Measurements from ENCODE around the gene PAPPA. TPM values are rescaled to one million over a fixed set of nuclear protein-coding genes. Genes with fewer than 3 reads are reported as not detected.

Gene PAPPA
- polyA plus RNA-seq, 1 donor from 2014 or later: 0.41 TPM

DNA sequence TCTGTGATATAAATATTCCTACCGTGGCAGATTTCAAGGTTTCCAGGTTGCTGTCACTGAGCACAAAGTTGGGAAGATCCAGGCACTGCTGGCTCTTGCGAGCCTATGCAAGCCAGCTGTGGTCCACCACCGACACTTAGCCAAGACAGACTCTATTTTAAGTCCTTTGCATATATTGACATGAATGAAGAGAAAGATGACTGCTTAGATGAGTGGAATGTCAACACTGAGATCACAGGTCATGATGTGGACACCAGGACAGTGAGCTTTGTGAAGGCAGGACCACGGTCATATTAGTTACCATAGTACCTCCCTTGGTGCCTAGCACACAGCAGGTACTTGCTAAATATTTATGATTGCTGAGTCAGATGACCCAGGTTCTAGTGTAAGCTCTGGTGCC lies 217.0 kb downstream of the PAPPA start:
- Histone ChIP-seq H3K4me2 (ENCODE audit: low read length) (no peak overlapping the region), H3K9me3 (ENCODE audit: low read length) (no peaks in the 10 kb centered on the region), H4K20me1 (ENCODE audit: insufficient read depth) (no peaks in the 10 kb centered on the region), H3K27ac (ENCODE audit: low read length) (no peak overlapping the region), H3K4me3 (ENCODE audit: low read length) (no peak overlapping the region), H3F3A (ENCODE audit: insufficient read depth, low read length, poor library complexity, severe bottlenecking) (no peaks in the 10 kb centered on the region), H3K79me2 (replicated peaks; ENCODE audit: insufficient read depth, low read length) (no peaks in the 10 kb centered on the region), H3K9ac (ENCODE audit: low read length) (no peak overlapping the region), H3K9me2 (ENCODE audit: insufficient read depth, low read length) (no peaks in the 10 kb centered on the region), H3K27me3 (ENCODE audit: insufficient read depth, low read depth, low read length) (no peaks in the 10 kb centered on the region), H2AFZ (ENCODE audit: low read depth, low read length) (no peak overlapping the region), H3K36me3 (ENCODE audit: insufficient read depth, low read length) (no peaks in the 10 kb centered on the region)
- no peak for TF ChIP-seq POLR2AphosphoS5 (IDR thresholded peaks at IDR 0.05)
- TF ChIP-seq RAD21 (conservative IDR thresholded peaks at IDR 0.05): no peak
- no peak for TF ChIP-seq MXI1 (conservative IDR thresholded peaks at IDR 0.05; ENCODE audit: poor library complexity, severe bottlenecking)
- TF ChIP-seq EP300 (conservative IDR thresholded peaks at IDR 0.05; ENCODE audit: poor library complexity, severe bottlenecking): no peak
- TF ChIP-seq EZH2 (IDR thresholded peaks at IDR 0.05; ENCODE audit: borderline replicate concordance, insufficient read depth, low read length, poor library complexity, severe bottlenecking): no peak

DNA sequence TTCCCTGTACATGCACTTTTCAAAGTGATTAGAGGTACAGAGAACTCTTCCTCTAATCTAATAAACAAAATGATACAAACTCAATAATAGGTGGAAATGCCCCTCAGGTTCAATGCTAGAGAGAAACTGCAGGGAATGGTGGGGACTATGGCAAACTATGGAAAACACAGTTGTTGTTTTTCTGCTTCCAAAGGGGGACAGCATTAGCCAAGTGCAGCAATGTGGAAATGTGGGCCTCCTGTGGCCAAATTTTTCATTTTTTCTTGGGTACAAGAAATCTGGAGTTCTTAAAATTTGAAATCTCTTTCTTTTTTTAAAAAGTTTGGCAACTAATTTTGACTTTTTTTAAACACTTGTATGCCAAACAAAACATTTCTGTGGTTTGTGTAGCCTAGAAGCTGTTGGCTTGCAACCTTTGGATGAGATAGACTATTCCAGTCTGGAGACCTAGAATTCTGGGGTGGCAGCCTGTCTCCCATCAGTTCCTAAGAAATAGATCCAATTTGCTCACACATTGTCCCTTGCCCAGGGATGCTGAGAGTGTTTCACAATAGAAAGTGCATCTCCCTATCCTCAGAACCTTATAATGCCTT lies 218.6 kb downstream of the PAPPA start:
- no peaks in the 10 kb centered on the region for H3K27me3 ChIP-seq (ENCODE audit: insufficient read depth, low read depth, low read length)
- H3K27ac ChIP-seq (ENCODE audit: low read length): no peak overlapping the region
- no peaks in the 10 kb centered on the region for H3K9me2 ChIP-seq (ENCODE audit: insufficient read depth, low read length)
- H3K4me2 ChIP-seq (ENCODE audit: low read length): no peak overlapping the region
- H3K9ac ChIP-seq (ENCODE audit: low read length): no peak overlapping the region
- no peaks in the 10 kb centered on the region for H3K79me2 ChIP-seq (replicated peaks; ENCODE audit: insufficient read depth, low read length)
- no peaks in the 10 kb centered on the region for H3F3A ChIP-seq (ENCODE audit: insufficient read depth, low read length, poor library complexity, severe bottlenecking)
- no peaks in the 10 kb centered on the region for H3K9me3 ChIP-seq (ENCODE audit: low read length)
- H2AFZ ChIP-seq (ENCODE audit: low read depth, low read length): no peak overlapping the region
- H3K36me3 ChIP-seq (ENCODE audit: insufficient read depth, low read length): no peaks in the 10 kb centered on the region
- no peak overlapping the region for H3K4me3 ChIP-seq (ENCODE audit: low read length)
- H4K20me1 ChIP-seq (ENCODE audit: insufficient read depth): no peaks in the 10 kb centered on the region
- TF ChIP-seq POLR2AphosphoS5 (IDR thresholded peaks at IDR 0.05): no peak
- TF ChIP-seq, protein P1, sequence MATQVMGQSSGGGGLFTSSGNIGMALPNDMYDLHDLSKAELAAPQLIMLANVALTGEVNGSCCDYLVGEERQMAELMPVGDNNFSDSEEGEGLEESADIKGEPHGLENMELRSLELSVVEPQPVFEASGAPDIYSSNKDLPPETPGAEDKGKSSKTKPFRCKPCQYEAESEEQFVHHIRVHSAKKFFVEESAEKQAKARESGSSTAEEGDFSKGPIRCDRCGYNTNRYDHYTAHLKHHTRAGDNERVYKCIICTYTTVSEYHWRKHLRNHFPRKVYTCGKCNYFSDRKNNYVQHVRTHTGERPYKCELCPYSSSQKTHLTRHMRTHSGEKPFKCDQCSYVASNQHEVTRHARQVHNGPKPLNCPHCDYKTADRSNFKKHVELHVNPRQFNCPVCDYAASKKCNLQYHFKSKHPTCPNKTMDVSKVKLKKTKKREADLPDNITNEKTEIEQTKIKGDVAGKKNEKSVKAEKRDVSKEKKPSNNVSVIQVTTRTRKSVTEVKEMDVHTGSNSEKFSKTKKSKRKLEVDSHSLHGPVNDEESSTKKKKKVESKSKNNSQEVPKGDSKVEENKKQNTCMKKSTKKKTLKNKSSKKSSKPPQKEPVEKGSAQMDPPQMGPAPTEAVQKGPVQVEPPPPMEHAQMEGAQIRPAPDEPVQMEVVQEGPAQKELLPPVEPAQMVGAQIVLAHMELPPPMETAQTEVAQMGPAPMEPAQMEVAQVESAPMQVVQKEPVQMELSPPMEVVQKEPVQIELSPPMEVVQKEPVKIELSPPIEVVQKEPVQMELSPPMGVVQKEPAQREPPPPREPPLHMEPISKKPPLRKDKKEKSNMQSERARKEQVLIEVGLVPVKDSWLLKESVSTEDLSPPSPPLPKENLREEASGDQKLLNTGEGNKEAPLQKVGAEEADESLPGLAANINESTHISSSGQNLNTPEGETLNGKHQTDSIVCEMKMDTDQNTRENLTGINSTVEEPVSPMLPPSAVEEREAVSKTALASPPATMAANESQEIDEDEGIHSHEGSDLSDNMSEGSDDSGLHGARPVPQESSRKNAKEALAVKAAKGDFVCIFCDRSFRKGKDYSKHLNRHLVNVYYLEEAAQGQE (IDR thresholded peaks at IDR 0.05; ENCODE audit: borderline replicate concordance): no peak

DNA sequence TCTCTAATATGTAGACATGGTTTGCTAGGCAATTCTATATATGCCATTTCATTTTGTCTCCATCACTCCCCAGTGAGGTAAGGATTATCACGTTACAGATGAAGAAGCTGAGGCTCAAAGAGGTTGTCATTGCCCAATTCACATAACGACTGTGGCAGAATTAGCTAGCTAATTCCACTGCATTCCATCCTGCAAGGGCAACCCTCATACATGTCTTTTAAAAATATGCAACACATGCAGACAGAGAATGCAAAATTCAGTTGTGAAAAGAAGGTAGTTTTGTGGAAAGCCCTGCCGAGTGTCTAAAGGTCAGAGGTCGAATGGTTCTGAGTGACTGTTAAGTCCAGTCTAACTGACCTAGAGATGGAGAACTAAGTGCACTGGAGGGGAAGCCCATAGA lies 219.2 kb downstream of the PAPPA start:
- H3K36me3 ChIP-seq (ENCODE audit: insufficient read depth, low read length): no peaks in the 10 kb centered on the region
- H3K9ac ChIP-seq (ENCODE audit: low read length): no peak overlapping the region
- no peak overlapping the region for H2AFZ ChIP-seq (ENCODE audit: low read depth, low read length)
- no peak for TF ChIP-seq EZH2 (IDR thresholded peaks at IDR 0.05; ENCODE audit: borderline replicate concordance, insufficient read depth, low read length, poor library complexity, severe bottlenecking)
- TF ChIP-seq EP300 (conservative IDR thresholded peaks at IDR 0.05; ENCODE audit: poor library complexity, severe bottlenecking): no peak
- TF ChIP-seq MXI1 (conservative IDR thresholded peaks at IDR 0.05; ENCODE audit: poor library complexity, severe bottlenecking): no peak
- TF ChIP-seq RAD21 (conservative IDR thresholded peaks at IDR 0.05): no peak
- no peak for TF ChIP-seq POLR2AphosphoS5 (IDR thresholded peaks at IDR 0.05)
- TF ChIP-seq, protein P1 (IDR thresholded peaks at IDR 0.05; ENCODE audit: borderline replicate concordance): no peak
- TF ChIP-seq CTCF (IDR thresholded peaks at IDR 0.05; ENCODE audit: poor library complexity, severe bottlenecking): no peak
- no peak for TF ChIP-seq SMC3 (conservative IDR thresholded peaks at IDR 0.05; ENCODE audit: poor library complexity)
- no peak for TF ChIP-seq TAF1 (IDR thresholded peaks at IDR 0.05; ENCODE audit: low read depth)
- H3K27ac ChIP-seq (ENCODE audit: low read length): no peak overlapping the region
- H3K4me3 ChIP-seq (ENCODE audit: low read length): no peak overlapping the region
- H3K27me3 ChIP-seq (ENCODE audit: insufficient read depth, low read depth, low read length): no peaks in the 10 kb centered on the region
- H3F3A ChIP-seq (ENCODE audit: insufficient read depth, low read length, poor library complexity, severe bottlenecking): no peaks in the 10 kb centered on the region
- no peaks in the 10 kb centered on the region for H4K20me1 ChIP-seq (ENCODE audit: insufficient read depth)
- no peak overlapping the region for H3K4me2 ChIP-seq (ENCODE audit: low read length)
- no peaks in the 10 kb centered on the region for H3K9me3 ChIP-seq (ENCODE audit: low read length)
- no peaks in the 10 kb centered on the region for H3K79me2 ChIP-seq (replicated peaks; ENCODE audit: insufficient read depth, low read length)
- no peaks in the 10 kb centered on the region for H3K9me2 ChIP-seq (ENCODE audit: insufficient read depth, low read length)
